ENCODE data around the gene HYAL3.

DNA sequence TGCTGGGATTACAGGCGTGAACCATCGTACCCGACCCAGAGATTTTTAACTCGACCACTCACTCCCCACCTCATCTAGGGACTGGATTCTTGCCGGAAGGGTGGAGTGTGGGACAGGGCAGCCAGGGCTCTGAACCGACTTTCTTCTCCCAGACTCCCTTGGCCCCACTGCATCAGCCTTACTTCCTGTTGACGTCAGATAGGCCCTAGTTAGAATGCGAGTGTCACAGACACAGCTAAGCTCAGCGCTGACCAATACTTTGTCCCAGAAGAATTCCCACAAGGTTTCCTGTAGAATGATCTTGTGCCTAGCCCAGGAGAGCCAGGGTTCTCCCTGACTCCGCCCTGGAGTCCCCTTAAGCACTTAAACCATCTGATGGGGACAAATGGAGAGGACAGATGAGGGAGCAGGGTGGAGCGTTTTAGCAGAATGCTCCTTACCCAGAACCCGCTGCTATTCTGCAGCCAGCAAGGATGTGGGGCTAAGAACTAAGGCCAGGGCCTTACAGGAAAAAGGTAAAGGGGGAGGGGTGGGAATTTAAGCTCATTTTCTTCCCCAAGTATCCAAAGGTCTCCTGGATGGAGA lies 34.6 kb upstream of the HYAL3 start:
- no peak for TF ChIP-seq EZH2 (IDR thresholded peaks at IDR 0.05; ENCODE audit: low read length, missing control alignments)
- TF ChIP-seq, protein P1, sequence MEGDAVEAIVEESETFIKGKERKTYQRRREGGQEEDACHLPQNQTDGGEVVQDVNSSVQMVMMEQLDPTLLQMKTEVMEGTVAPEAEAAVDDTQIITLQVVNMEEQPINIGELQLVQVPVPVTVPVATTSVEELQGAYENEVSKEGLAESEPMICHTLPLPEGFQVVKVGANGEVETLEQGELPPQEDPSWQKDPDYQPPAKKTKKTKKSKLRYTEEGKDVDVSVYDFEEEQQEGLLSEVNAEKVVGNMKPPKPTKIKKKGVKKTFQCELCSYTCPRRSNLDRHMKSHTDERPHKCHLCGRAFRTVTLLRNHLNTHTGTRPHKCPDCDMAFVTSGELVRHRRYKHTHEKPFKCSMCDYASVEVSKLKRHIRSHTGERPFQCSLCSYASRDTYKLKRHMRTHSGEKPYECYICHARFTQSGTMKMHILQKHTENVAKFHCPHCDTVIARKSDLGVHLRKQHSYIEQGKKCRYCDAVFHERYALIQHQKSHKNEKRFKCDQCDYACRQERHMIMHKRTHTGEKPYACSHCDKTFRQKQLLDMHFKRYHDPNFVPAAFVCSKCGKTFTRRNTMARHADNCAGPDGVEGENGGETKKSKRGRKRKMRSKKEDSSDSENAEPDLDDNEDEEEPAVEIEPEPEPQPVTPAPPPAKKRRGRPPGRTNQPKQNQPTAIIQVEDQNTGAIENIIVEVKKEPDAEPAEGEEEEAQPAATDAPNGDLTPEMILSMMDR (conservative IDR thresholded peaks at IDR 0.05 in 1 of 2, IDR thresholded peaks at IDR 0.05 in 1 of 2; ENCODE audit: low read depth in 1 of 2, low read length in 2 of 2), result no peak

Data from fibroblast of lung (primary cell).